H9 (cell line): ENCODE data around the gene SHB. TPM values are rescaled to one million over a fixed set of nuclear protein-coding genes. Genes with fewer than 3 reads are reported as not detected.

Source experiments
- DNase-seq: peaks from one replicate; pipeline ENCODE4 v3.0.0-alpha.2; 2017
- H2AFZ ChIP-seq: one replicate; pipeline ENCODE4 v1.6.1; 2013; ENCODE audit warnings: mild to moderate bottlenecking, low read length, control low read depth, moderate library complexity
- H2AK5ac ChIP-seq: 2 replicates; pipeline ENCODE4 v1.6.1; 2013; ENCODE audit warnings: low read length, control low read depth, mixed read lengths; ENCODE audit not compliant: insufficient read length
- H2BK120ac ChIP-seq: one replicate; pipeline ENCODE4 v1.6.1; 2013; ENCODE audit warnings: low read depth, mild to moderate bottlenecking, low read length, control low read depth, inconsistent platforms; ENCODE audit not compliant: poor library complexity, severe bottlenecking
- H2BK12ac ChIP-seq: 2 replicates; pipeline ENCODE4 v1.6.1; 2013; ENCODE audit warnings: low read length, control low read depth, mixed read lengths, low read depth; ENCODE audit not compliant: insufficient read length
- H2BK15ac ChIP-seq: 2 replicates; pipeline ENCODE4 v1.6.1; 2013; ENCODE audit warnings: low read depth, low read length, control low read depth
- H2BK20ac ChIP-seq: one replicate; pipeline ENCODE4 v1.6.1; 2013; ENCODE audit warnings: low read depth, mild to moderate bottlenecking, low read length, control low read depth, inconsistent platforms; ENCODE audit not compliant: poor library complexity, severe bottlenecking
- H2BK5ac ChIP-seq: 2 replicates; pipeline ENCODE4 v1.6.1; 2013; ENCODE audit warnings: low read length, control low read depth, mixed read lengths; ENCODE audit not compliant: insufficient read length
- H3K14ac ChIP-seq: 2 replicates; pipeline ENCODE4 v1.6.1; 2013; ENCODE audit warnings: low read length, control low read depth; ENCODE audit not compliant: insufficient read depth
- H3K18ac ChIP-seq: 2 replicates; pipeline ENCODE4 v1.6.1; 2013; ENCODE audit warnings: low read depth, mild to moderate bottlenecking, mixed read lengths, low read length, control low read depth; ENCODE audit not compliant: insufficient read length
- H3K23ac ChIP-seq: 2 replicates; pipeline ENCODE4 v1.6.1; 2013; ENCODE audit warnings: low read length, control low read depth, mixed read lengths, low read depth; ENCODE audit not compliant: insufficient read length
- H3K23me2 ChIP-seq: 2 replicates; pipeline ENCODE4 v1.6.1; 2013; ENCODE audit warnings: low read depth, mild to moderate bottlenecking, mixed read lengths, low read length, control low read depth; ENCODE audit not compliant: insufficient read length, poor library complexity, severe bottlenecking
- H3K27ac ChIP-seq: 2 replicates; pipeline ENCODE4 v1.5.1; 2013; ENCODE audit warnings: low read length, control low read depth, mixed read lengths, low read depth; ENCODE audit not compliant: insufficient read length
- H3K27me3 ChIP-seq: 2 replicates; pipeline ENCODE4 v1.6.1; 2013; ENCODE audit warnings: low read length, control low read depth, inconsistent platforms; ENCODE audit not compliant: insufficient read depth
- H3K4ac ChIP-seq: 2 replicates; pipeline ENCODE4 v1.6.1; 2013; ENCODE audit warnings: low read depth, mild to moderate bottlenecking, control low read depth, inconsistent platforms, low read length, moderate library complexity
- H3K4me1 ChIP-seq: 2 replicates; pipeline ENCODE4 v1.6.1; 2013; ENCODE audit warnings: low read length, control low read depth, inconsistent platforms; ENCODE audit not compliant: insufficient read depth
- H3K4me2 ChIP-seq: 2 replicates; pipeline ENCODE4 v1.6.1; 2013; ENCODE audit warnings: low read length, control low read depth, mixed read lengths; ENCODE audit not compliant: insufficient read length, insufficient read depth
- H3K56ac ChIP-seq: 2 replicates; pipeline ENCODE4 v1.6.1; 2013; ENCODE audit warnings: low read depth, mild to moderate bottlenecking, mixed read lengths, low read length, control low read depth; ENCODE audit not compliant: insufficient read length
- H3K79me1 ChIP-seq: 2 replicates; pipeline ENCODE4 v1.6.1; 2013; ENCODE audit warnings: low read depth, mild to moderate bottlenecking, moderate library complexity, low read length, control low read depth, inconsistent platforms; ENCODE audit not compliant: insufficient read depth, poor library complexity, severe bottlenecking
- H3K79me2 ChIP-seq: 2 replicates; pipeline ENCODE4 v1.6.1; 2013; ENCODE audit warnings: low read length, control low read depth, inconsistent platforms; ENCODE audit not compliant: insufficient read depth
- H3K9ac ChIP-seq: 2 replicates; pipeline ENCODE4 v1.6.1; 2013; ENCODE audit warnings: low read length, control low read depth, mixed read lengths; ENCODE audit not compliant: insufficient read length; ENCODE audit errors: extremely low read depth
- H3K9me3 ChIP-seq: one replicate; pipeline ENCODE4 v1.6.1; 2013; ENCODE audit warnings: low read depth, low read length, inconsistent platforms; ENCODE audit not compliant: control insufficient read depth
- H3T11ph ChIP-seq: one replicate; pipeline ENCODE4 v1.6.1; 2013; ENCODE audit warnings: mild to moderate bottlenecking, low read length, control low read depth, inconsistent platforms
- H4K20me1 ChIP-seq: one replicate; pipeline ENCODE4 v1.6.1; 2013; ENCODE audit not compliant: control insufficient read depth, insufficient read length, insufficient read depth
- H4K5ac ChIP-seq: 2 replicates; pipeline ENCODE4 v1.6.1; 2013; ENCODE audit warnings: low read depth, mild to moderate bottlenecking, mixed read lengths, low read length, control low read depth; ENCODE audit not compliant: insufficient read length
- H4K8ac ChIP-seq: replicated peaks from 2 replicates; pipeline ENCODE4 v1.6.1; 2013; ENCODE audit warnings: low read length, control low read depth, mixed read lengths, low read depth; ENCODE audit not compliant: insufficient read length
- H4K91ac ChIP-seq: 2 replicates; pipeline ENCODE4 v1.6.1; 2013; ENCODE audit warnings: low read depth, mild to moderate bottlenecking, moderate library complexity, mixed read lengths, low read length, control low read depth; ENCODE audit not compliant: insufficient read length
- H3K27ac Mint-ChIP-seq, 3 experiments: 2 replicates in 2 of 3; 3 replicates in 1 of 3; pipeline ENCODE4 v1.8.0; 2020 to 2021; ENCODE audit warnings: mixed read lengths in 3 of 3, mild to moderate bottlenecking in 1 of 3, moderate library complexity in 1 of 3
- H3K27me3 Mint-ChIP-seq: 2 replicates; pipeline ENCODE4 v1.8.0; 2021; ENCODE audit warnings: low read depth, mild to moderate bottlenecking, moderate library complexity, mixed read lengths
- H3K36me3 Mint-ChIP-seq, 3 experiments: 2 replicates in 2 of 3; 3 replicates in 1 of 3; pipeline ENCODE4 v1.8.0; 2020 to 2021; ENCODE audit warnings: low read depth in 3 of 3, mixed read lengths in 3 of 3; ENCODE audit not compliant: insufficient read depth in 1 of 3
- H3K4me1 Mint-ChIP-seq, 2 experiments: 2 replicates each; pipeline ENCODE4 v1.8.0; 2020; ENCODE audit warnings: mixed read lengths in 2 of 2
- H3K4me3 Mint-ChIP-seq, 2 experiments: 2 replicates in 1 of 2; 3 replicates in 1 of 2; pipeline ENCODE4 v1.8.0; 2020 to 2021; ENCODE audit warnings: mild to moderate bottlenecking in 2 of 2, mixed read lengths in 2 of 2, moderate library complexity in 1 of 2
- H3K9me3 Mint-ChIP-seq, 2 experiments: 2 replicates in 1 of 2; 3 replicates in 1 of 2; pipeline ENCODE4 v1.8.0; 2020; ENCODE audit warnings: mild to moderate bottlenecking in 2 of 2, mixed read lengths in 2 of 2, moderate library complexity in 1 of 2
- CTCF ChIP-seq: fragments of 200-600 bp; sonication (generic); conservative IDR thresholded peaks from 3 replicates; pipeline ENCODE4 v1.8.0; 2021; ENCODE audit warnings: antibody characterized with exemption, mild to moderate bottlenecking
- WGBS: extraction: QIAGEN DNeasy Blood & Tissue Kit; methylation state at CpG from one replicate; pipeline ENCODE4 v1.1.7; 2013; ENCODE audit warnings: missing lambda C conversion rate, low lambda C conversion rate, mixed read lengths; ENCODE audit not compliant: insufficient read length; ENCODE audit errors: extremely low coverage; 5-methylcytosine and 5-hydroxymethylcytosine counted together
- total RNA-seq: library from RNA; stranded (reverse); gene quantifications from 2 replicates; pipeline ENCODE4 v1.2.1, GENCODE V29; 2021

Gene SHB
- total RNA-seq, 1 experiment from 2014 or later, result 14.6 TPM

- Histone ChIP-seq H2BK120ac (no peak overlapping the region), H3K79me2 (no peaks in the 10 kb centered on the region), H3K4ac (no peak overlapping the region), H3K79me1 (no peaks in the 10 kb centered on the region), H2BK20ac (no peak overlapping the region), H3K4me2 (no peak overlapping the region), H2BK12ac (no peak overlapping the region), H2AK5ac (no peak overlapping the region), H4K5ac (no peak overlapping the region), H2BK5ac (no peak overlapping the region), H3K27ac (no peak overlapping the region), H3K9ac (no peak overlapping the region), H3K27me3 (no peaks in the 10 kb centered on the region), H3T11ph (no peak overlapping the region), H3K23me2 (no peaks in the 10 kb centered on the region), H2AFZ (no peak overlapping the region), H4K91ac (no peak overlapping the region), H4K20me1 (no peaks in the 10 kb centered on the region), H4K8ac (no peak overlapping the region), H3K4me1 (no peaks in the 10 kb centered on the region), H3K56ac (no peak overlapping the region), H3K9me3 (no peaks in the 10 kb centered on the region), H3K18ac (no peak overlapping the region), H2BK15ac (no peak overlapping the region), H3K14ac (no peak overlapping the region; the same call in 1 of the 2 replicates), H3K23ac (no peak overlapping the region)
- no peak overlapping the region; a peak in 2 of 7 replicates for H3K27ac Mint-ChIP-seq
- no peak for DNase-seq
- no CpG with 5 or more reads among the region's 7 CpGs for WGBS
- no peak overlapping the region for H3K4me3 Mint-ChIP-seq
- H3K36me3 Mint-ChIP-seq, result no peaks in the 10 kb centered on the region
- no peaks in the 10 kb centered on the region for H3K9me3 Mint-ChIP-seq
- no peaks in the 10 kb centered on the region for H3K27me3 Mint-ChIP-seq
- TF ChIP-seq CTCF, result no peak
- H3K4me1 Mint-ChIP-seq, result peaks cover 17 to 44% of the 10 kb centered on the region in 2 experiments
Measured at GRCh38 chr9:38001430-38001829, 67.6 kb downstream of the SHB start.
